ENCODE results near the gene CLIC1.
A peak's percentile ranks its signal among the peaks of the same experiment; 100 is the strongest.

The CLIC1 gene

DNA sequence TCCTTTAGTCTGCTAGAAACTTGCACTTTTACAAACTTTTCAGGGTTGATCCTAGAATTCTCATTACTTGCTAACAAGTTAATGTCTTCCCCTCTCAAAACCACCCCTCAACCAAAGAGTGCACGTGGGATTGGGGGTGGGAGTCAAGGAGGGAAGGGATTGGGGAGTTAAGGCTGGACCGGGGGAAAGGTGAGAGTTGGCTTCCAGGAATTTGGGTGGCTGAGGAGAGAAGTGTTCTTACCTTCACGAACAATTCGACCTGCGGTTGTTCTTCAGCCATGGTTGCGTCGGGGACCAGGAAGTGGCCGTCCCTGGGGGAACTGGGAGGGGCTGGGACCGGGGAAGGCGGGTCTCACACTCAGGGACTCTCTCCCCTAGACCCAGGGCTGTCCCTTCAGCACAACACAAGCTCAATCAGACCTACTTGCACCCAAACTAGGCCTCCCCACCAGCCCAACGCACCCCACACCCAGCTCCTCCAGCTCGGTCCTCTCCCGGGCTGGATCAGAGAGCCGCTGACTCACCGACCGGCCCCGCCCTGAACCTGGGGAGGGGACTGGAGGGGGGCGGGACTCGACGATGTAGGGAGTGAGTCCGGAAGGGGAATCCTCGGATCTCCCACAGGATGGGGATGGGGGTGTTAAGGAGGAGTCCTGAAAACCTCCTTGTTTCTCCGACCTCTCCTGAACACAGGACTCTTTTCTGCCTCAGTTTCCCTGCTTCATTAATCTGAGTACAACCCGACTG lies at the start of gene CLIC1:
TSS of gene CLIC1 (minus strand) at position 510 of the 747 bp plus-strand sequence. CDS start at position 280, 230 bp downstream.
- no peak for DNase-seq

DNA sequence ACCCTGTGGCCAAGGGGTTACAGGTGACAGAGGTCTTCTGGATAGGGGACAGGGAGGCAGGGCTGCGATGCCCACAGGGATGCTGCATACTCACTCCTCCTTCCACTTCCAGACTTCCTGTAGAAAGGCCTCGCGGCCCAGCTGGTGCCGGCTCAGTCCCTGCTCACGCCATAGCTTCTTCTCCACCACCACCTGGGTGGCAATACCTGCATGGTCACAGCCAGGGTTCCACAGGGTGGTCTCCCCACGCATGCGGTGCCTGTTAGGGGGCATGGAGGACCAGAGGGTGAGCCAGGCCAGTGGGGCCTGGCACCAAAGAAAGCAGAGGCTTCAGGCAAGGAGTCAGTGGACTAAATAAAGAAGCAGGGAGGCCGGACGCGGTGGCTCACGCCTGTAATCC lies 49.1 kb upstream of the CLIC1 start:
- DNase-seq: no peak

DNA sequence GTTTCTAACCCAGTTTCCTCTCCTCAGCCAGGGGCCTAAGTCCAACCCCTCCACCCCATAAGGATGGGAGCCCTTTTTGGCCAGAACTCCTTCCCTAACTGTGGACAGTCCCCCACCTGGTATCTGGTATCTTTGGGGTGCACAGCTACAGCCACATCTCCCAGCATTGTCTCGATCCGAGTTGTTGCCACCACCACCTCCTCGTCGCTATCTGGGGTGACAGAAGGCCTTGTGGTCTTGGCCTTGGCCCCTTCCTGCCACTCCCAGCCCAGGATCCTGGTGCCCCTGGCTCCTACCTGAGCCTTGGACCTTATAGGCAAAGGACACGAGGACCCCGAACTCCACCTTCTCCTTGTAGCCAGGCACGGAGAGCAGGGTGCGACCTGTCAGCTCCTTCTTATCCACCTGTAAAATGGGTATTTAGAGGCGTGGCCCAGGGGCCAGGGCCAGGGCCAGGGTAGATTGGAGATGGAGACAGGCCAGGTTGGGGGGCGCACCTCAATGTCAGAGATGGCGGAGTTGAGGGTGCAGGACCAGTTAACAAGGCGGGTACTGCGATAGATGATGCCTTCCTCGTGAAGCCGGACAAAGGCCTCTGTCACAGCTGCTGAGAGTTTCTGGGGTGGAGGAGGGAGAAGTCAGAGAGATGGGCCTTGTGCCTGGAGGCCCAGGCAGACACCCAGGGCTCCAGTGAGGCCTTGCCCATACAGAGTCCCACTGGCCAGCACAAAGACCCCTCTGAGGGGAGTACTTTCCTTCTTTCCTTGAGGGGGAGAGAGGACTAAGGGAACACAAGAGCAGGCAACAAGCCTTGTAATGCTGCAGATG lies 48.0 kb upstream of the CLIC1 start:
- no peak for DNase-seq

DNA sequence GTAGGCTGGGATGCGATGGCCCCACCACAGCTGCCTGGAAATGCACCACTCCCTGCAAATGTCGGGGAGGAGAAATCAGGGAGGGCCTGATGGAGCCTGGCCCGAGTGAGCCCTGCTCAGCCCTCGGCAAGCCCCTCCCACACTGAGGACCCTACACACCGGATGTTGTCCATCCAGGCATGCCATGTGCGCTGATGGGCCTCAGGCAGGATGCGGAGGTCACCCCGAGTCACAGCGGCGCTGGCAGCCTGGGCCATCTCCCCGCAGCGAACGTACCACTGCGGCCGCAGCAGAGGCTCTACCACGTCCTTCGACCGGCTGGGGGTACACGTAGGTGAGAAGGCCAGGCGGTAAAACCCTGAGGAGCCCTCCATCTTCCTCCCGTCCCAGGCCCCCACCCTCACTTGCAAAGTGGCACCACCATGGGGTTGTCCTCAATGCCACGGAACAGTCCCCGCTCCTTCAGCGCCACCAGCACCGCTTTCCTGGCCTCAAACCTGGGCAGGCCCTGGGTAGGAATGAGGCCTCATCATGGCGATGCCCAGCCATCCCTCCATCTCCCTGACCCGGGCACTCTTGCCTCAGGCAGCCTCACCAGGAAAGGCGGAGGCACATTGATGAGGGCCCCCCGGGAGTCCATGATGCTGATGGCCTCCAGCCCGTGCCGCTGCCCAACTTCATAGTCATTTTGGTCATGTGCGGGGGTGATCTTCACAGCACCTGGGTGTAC lies 46.0 kb upstream of the CLIC1 start:
- no peak for DNase-seq

DNA sequence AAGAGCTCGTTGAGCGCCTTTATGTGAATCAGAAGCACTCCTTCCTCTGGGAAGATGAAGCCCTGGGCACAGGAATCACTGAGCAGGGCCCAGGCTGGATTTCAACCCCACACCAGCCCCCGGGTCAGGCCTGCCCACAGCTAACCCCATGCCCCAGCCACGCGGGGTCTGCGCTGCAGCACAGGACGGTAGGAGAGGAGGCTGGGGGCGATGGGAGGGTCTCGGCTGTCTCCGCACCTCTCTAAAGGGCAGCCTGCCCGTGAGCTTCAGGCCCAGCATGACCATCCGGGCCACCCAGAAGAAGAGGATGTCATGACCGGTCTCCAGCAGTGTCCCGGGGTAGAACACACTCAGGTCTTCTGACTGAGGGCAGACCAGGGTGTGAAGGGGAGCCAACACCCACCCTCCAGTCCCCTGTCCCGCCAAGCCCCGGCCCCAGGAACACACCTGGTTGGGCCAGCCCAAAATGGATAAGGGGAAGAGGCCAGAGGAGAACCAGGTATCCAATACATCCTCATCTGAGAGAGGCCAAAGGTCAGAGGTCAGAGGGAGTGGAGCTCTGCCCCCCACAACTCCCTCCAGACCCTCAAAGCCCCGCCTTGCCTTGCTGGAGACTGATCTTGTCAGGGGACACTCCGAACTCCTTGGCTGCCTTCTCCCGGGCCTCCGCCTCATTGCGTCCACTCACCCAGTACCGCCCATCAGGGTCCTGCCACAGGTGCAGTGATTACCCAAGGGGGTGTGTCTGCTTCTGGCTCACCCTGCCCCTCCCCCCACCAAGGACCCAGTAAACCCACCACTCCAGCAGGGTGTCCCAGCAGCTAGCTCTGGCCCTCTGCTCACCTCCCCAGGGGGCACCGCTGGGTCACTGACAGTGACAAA lies 45.2 kb upstream of the CLIC1 start:
- no peak for DNase-seq

DNA sequence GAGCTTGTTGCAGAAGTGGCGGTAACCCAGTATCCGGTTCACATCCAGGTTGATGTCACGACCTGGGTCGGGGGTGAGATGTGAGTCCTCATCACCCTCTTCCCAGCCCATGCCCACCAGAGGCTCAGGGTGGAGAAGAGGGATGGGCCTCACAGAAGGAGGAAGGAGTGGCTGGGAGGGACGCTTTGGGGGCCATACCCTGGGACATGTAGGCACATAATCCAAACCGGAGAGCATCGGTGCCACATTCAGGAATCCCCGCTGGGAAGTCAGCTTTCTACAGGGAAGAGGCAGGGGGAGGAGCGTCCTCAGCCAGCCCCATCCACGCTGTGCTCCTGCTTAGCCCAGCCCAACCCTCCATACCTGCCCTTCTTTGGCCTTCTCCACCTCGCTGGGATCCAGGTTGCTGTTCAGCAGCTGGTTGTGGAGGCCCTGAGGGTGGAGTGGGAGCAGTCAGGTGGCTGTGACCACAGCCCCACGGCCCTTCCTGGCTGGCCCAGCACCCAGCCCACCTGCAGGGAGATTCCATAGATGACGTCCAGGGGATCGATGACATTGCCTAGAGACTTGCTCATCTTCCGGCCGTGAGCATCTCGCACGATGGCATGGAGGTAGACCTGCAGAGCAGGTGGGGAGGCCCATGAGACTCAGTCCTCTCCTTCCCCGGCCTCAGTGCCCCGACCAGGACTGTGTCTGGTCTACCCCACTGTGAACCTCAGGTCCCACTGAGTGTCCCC lies 44.3 kb upstream of the CLIC1 start:
- no peak for DNase-seq

DNA sequence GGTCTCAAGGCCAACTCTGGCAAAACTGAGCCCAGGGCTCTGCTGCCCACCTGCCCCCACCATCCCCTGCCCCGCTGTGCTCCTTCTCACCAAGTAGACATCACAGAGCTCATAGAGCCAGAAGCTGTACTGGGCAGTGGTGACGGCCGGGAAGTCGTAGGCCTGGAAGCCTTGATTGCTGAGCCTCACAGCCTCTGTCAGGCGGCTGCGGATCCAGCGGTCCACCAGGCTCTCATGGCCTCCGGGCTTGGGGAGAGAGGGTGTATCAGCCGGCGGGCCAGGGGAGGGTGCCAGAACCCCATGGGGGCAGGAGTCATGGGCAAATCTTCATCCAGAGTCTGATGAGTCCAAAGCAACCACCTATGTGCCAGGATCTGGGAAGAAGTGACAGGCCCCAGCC lies 43.6 kb upstream of the CLIC1 start:
- no peak for DNase-seq

DNA sequence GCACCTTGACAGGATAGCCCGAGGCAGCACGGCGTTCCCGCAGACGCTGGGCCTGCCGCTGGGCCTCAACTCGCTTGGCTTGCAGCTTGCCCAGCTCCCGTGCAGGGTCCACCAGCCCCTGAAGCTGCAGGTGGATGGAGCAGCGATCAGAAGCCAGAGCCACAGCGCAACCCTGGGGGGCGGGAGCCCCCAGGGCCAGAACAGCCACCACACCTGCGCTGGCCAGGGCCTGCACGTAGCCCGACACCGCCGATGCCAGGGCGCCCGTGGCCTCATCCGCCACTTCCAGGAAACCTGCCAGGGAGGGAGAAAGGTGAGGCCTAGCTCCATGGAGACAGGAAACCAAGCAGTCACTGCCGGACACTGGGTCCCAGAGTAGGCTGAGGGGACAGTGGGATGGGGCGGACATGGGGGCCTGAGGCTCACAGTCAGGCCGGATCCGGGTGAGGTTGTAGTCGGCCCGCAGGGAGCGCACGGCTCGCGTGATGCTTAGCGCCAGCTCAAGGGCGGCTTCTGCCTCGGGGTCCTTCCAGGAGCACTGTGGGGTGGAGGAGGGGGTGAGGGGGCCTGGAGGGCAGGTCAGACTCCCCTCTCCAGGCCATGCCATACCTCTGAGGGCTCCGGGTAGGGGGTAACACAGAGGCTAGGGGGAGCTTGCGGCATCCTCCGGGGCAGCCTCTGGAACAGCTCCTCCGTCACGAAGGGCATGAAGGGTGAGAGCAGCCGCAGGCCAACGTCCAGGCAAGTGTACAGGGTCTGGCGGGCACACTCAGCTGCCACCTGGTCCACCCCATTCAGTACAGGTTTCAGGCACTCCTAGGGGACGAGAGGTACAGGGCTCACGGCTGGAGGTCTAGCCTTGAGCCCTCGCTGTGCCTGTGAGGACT lies 42.9 kb upstream of the CLIC1 start:
- no peak for DNase-seq

DNA sequence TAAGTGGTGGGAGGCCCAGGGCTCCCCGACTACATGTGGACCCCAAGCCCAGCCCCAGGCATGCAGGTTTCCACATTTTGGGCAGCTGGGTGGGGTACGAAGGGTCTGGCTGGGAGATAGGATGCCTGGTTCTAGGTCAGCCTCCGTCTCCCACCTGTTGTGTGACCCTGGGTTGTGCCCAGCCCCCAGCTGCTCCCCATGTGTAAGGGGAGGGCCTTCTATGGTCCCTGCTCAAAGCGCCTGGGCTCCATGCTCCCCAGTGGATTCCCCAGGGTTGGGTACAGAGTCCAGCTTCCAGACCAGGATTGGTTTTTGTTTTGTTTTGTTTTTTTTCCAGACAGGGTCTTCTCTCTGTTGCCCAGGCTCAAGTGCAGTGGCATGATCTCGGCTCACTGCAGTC lies 41.9 kb upstream of the CLIC1 start:
- DNase-seq: no peak

DNA sequence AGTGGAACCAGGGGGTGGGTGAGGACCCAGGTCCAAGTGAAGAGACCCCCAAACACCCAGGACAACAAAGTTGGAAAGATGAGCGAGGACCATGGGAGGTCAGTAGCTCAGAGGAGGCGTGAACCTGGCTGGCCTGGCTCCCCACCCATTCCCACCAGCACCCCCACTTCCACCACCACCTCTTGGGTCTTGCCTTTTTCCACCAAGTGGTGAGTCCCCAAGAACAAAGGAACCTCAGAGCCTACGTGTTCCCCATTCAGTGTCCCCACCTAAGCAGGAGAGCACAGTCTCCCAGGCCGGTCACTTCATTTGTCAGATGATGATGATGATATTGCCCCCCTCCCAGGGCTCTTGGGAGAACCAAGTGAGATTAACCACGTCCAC lies 41.3 kb upstream of the CLIC1 start:
- no peak for DNase-seq

DNA sequence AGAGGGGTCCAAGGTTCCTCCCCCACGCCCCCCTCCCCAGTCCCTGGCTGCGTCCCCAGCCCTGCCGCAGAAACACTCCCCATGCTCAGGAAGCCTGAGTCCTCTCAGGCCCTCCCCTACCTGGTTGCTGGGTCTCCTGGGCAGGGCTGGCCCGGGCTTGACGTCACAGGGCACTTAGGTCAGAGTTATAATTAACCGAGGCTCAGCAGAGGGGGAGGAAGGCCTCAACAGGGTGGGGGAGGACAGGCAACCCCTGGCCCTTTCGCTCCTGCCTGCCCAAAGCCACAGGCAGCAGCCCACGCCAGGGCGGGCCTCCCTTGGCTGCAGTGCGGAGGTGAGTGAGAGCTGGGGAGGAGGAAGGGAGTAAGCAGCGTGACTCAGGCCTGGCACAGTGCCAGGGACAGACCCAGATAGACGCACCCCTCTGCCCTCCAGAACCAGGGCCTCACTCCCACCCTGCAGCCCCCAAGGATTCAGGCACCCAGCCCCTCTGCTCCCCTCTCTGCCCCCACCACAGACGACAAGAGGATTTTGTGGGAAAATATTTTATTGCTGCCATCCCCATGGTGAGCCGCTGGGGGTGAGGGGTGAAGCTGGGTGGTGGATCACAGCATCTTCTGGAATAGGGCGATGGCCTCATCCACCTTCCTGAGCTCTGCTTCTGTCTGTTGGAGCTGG lies 40.8 kb upstream of the CLIC1 start, which contains the start of gene VWA7:
TSS of gene VWA7 (minus strand) at position 340 of the 678 bp plus-strand sequence. CDS start 549 bp downstream, outside the sequence.
- DNase-seq: peak; percentile 27

DNA sequence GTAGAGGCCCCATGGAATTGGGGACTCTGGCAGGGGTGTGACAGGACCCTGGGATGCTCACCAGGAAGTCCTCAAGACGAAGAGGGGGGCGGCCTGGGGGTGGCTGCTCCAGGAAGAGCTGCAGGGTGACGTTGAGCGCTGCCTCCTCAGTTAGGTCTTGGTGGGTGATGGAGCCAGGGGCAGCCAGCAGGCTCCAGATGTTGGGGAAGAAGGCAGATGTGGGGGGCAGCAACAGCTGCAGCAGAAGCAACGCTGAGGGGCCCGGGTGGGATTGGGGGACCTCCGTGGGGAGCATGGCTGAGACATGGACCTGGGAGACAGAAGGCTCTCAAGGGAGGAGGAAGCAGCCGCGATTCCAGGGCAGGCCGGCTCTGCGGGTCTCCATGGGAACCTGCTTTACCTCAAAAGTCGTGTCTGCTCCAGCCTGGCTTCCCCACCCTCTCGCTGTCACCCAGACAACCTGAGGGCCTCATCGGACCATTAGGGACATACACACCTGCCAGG lies 40.2 kb upstream of the CLIC1 start:
- peak; percentile 11 for DNase-seq

DNA sequence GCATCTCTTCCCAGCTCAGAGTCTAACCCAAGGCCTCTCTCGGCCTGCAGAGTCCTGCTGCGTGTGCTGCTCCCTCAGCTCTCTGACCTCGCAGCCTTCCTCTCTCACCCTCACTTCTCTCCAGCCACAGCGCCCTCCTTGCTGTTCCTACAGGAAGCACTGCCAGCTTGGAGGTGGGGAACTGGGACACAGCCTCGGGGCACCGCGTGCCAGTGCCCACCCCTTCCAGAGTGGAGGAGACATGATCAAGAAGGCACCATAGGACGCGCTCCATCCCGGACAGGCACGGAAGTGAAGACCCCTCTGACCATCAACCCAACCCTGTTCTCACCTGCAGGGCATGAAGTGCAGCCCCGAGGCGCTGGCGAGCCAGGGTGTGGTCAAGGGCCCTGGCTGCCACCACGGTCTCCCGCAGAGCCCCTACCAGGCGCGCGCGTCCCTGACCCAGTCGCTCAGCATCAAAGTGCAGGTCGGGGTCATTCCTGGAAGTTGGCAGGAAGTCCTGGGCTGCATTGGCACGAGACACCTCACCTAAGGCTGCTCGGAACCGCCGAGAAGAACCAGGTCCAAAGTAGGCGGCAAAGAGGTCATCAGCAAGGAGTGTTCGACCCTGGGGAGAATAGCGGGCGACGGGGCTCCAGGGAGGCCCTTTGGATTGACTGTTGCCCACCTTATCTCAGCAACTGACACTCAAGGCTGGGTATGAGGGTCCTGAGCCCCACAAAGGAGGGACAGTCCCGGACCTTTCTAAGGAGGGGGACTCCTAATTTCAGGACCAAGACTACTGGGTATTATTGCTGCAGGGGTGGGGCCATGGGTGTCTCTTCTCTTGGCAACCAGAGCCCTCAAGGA lies 39.5 kb upstream of the CLIC1 start:
- no peak for DNase-seq

DNA sequence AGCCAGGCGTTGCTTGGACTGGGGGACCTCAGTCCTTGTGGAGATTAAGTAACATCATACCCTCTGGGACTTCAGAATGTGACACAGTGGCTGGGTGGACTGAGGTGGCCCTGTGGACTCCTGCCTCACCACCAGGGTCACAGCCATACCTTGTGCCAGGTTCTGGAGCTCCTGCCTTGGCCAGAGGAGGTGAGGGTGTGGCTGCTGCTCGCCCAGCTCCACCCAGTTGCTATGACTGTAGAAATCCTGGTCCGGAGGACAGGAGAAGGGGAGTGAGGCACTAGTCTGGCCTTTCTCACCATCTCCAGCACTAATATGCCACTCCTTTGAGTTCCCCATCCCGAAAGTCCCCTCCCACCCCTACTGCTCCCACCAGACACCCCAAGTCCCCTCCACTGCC lies 38.9 kb upstream of the CLIC1 start:
- no peak for DNase-seq

DNA sequence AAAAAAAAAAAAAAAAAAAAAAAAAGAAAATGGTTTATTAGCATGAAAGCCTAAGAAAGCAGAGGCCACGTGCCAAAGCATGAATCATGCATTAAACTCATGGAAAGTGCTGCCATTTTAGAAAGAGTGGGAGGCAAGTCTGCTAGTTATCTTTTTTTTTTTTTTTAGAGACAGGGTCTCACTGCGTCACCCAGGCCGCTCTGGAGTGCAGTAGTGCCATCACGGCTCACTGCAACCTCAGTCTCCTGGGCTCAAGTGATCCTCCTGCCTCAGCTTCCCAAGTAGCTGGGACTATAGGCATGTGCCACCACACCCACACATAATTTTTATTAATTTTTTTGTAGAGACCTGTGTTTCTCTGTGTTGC lies 35.6 kb upstream of the CLIC1 start:
- DNase-seq: no peak

DNA sequence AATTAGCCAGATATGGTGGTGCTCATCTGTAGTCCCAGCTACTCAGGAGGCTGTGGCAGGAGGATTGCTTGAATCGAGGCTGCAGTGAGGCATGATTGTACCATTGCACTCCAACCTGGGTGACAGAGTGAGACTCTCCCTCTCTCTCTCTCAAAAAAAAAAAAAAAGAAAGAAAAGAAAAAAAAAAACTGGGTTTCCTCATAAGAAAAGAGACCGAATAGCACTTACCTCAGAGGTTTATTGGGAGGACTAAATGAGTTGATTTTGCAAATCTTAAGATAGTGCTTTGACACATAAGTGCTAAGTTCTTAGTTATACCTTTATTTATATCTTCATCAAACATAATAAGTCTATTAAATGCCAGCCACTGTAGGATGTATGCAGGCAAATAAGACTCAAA lies 34.5 kb upstream of the CLIC1 start:
- no peak for DNase-seq

DNA sequence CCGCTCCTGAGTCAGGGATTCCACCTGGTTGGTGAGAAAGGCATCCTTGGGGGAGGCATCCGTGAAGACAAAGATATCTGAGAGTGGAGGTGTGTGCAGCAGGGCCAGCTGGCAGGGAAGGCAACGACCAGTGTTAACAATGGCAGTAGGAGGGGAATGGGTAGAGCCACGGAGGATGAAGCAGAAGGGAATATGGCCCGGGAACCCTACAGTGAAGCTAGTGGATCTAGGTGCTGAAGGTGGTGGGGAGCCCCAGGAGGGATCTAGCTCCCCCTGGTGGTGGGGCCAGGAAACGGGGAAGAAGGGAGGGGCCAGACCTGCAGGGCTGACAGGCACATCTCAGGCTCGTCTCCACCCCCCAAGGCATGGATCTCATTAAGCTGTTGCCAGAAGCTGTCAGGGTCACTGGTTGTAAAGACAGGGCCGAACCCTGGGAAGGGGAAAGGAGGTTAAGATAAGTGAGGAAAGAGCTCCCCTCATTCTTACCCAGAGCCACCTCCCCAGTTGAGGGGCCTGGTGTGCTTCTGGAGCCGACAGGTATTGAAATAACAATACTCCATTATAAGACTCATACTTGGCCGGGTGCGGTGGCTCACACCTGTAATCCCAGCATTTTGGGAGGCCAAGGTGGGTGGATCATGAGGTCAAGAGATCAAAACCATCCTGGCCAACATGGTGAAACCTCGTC lies 33.5 kb upstream of the CLIC1 start:
- DNase-seq: peak; percentile 29
